Inferior parietal cortex (tissue), 1 donor: ENCODE results near the gene LLCFC1.

Experiments
- DNase-seq: peaks from one replicate; pipeline ENCODE4 v3.0.0-alpha.2; 2016; ENCODE audit errors: extremely low spot score

LLCFC1 gene

GRCh38 chr7:142910031-142910433 lies 29.3 kb upstream of the LLCFC1 start:
- DNase-seq: no peak

GRCh38 chr7:142910481-142910880 lies 28.8 kb upstream of the LLCFC1 start:
- no peak for DNase-seq

GRCh38 chr7:142913051-142913450 lies 26.2 kb upstream of the LLCFC1 start:
- DNase-seq: no peak

- no peak for DNase-seq
Measured at GRCh38 chr7:142913566-142913965, 25.7 kb upstream of the LLCFC1 start.

GRCh38 chr7:142914121-142914520 lies 25.2 kb upstream of the LLCFC1 start:
- DNase-seq: no peak

GRCh38 chr7:142915315-142915714 lies 24.0 kb upstream of the LLCFC1 start:
- DNase-seq: no peak

GRCh38 chr7:142916508-142916907 lies 22.8 kb upstream of the LLCFC1 start:
- no peak for DNase-seq

GRCh38 chr7:142917447-142917846 lies 21.8 kb upstream of the LLCFC1 start:
- DNase-seq: no peak

GRCh38 chr7:142918901-142919300 lies 20.4 kb upstream of the LLCFC1 start:
- DNase-seq: no peak

GRCh38 chr7:142919656-142920055 lies 19.6 kb upstream of the LLCFC1 start:
- DNase-seq: no peak

GRCh38 chr7:142923391-142923790 lies 15.9 kb upstream of the LLCFC1 start:
- DNase-seq: no peak

GRCh38 chr7:142925413-142925812 lies 13.9 kb upstream of the LLCFC1 start:
- DNase-seq: no peak

- no peak for DNase-seq
Measured at GRCh38 chr7:142927085-142927745, 12.1 kb upstream of the LLCFC1 start.

- DNase-seq: no peak
Measured at GRCh38 chr7:142927949-142928348, 11.3 kb upstream of the LLCFC1 start.

GRCh38 chr7:142930126-142930730 lies 9.1 kb upstream of the LLCFC1 start:
- DNase-seq: no peak

- DNase-seq: no peak
Measured at GRCh38 chr7:142932386-142933091, 6.7 kb upstream of the LLCFC1 start.

- no peak for DNase-seq
Measured at GRCh38 chr7:142933092-142933475, 6.2 kb upstream of the LLCFC1 start.

GRCh38 chr7:142933624-142934023 lies 5.7 kb upstream of the LLCFC1 start, which contains the start of gene TRPV5:
TSS of gene TRPV5 (minus strand) at chr7:142933746. CDS start at chr7:142933459, 287 bp downstream.
- no peak for DNase-seq

GRCh38 chr7:142934056-142934455 lies 5.2 kb upstream of the LLCFC1 start:
- DNase-seq: no peak

- no peak for DNase-seq
Measured at GRCh38 chr7:142935941-142936565, 3.2 kb upstream of the LLCFC1 start.

- no peak for DNase-seq
Measured at GRCh38 chr7:142938611-142939010, 673 bp upstream of the LLCFC1 start.

- DNase-seq: no peak
Measured at GRCh38 chr7:142940966-142941535, 1.8 kb downstream of the LLCFC1 start.
